RCC 7860 (cell line): ENCODE data around the gene U2SURP.

ENCODE experiments used
- DNase-seq: peaks from one replicate; pipeline ENCODE4 v3.0.0-alpha.2; 2015; ENCODE audit warnings: low spot score
- FAIRE-seq: peaks from 2 replicates; lab custom pipeline; 2012; peaks lifted over from hg19 to GRCh38; lab: Jason Lieb, UNC

Gene U2SURP

DNA sequence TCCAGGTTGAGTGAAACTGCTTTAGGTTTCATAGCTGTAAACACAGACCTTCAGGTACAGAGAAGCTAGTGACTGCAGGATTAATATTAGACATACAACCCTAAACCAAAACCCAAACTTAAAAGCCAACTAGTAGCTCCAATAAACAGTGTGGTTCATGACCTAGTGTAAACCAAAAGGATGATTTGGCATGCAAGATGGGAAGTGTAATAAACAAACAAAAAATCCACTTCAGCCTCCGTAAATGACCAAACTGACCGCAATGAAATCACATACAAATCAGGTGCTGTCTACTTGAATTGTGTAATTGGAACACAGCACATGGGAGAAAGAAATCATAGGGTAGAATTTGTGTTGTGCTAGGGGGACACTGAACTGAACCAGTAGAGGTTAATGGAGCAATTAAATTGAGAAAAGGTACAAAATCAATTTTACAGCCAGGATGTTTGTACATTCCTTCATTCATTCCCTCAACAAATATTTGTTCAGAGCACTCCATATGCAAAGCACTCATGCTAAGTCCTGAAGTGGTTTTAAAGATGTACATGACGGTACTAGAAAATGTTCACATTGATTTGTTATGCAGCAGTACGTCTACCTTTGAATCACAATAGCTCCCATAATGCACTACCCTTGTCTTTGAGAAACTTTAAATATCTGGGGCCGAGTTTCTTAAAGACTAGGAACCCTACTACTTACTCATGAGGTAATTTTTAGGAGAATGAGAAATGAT lies 96.8 kb downstream of the U2SURP start:
- FAIRE-seq: no peak
- no peak for DNase-seq

GRCh38 chr3:143099210-143099609 lies 97.8 kb downstream of the U2SURP start:
- DNase-seq: no peak
- no peak for FAIRE-seq

DNA sequence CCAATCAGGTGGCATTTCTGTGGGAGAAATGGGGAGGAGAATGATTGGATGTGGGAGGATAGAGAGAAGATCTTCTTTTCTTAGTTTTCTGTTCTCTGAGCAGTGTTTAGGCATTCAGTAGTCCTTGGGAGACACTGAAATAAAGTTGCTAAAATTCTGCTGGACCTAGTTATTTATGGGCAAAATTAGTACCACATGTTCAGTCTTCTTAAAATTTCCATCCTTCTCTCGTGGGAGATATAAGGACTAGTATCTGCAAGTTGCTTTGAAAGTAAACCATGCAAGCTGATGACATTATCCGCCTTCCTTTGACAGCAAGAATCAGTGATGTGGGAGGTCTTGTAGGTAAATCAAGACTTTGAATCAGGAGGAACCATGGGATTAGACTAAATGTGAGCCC lies 98.3 kb downstream of the U2SURP start:
- DNase-seq (no peak), FAIRE-seq (no peak)

GRCh38 chr3:143100451-143100850 lies 99.1 kb downstream of the U2SURP start:
- FAIRE-seq (no peak), DNase-seq (no peak)

DNA sequence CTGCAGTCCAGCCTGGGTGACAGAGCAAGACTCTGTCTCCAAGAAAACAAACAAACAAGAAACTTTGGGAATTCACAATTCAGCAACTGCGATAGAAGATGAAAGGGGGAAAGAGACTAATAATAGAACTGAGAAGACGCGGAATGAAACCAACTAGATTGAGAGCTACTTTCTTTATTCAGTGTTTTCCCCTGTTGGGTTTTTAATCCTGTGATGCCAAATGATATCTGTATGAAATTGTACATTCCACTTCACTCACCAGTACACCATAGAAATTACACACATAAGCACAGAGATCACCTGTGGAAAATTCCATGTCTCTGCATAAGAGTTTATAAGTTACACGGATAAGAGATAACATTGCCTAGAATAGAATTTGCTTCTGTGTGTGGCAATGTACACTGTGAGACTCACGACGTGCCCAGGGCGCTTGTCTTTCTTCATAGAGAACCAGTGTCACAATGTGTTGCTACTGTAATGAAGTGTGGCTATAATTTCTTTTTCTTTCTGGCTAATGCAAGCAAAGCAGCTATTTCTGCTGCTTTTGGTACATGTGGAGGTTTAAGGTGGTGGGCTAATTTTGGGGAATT lies 100.5 kb downstream of the U2SURP start:
- no peak for FAIRE-seq
- DNase-seq: no peak

DNA sequence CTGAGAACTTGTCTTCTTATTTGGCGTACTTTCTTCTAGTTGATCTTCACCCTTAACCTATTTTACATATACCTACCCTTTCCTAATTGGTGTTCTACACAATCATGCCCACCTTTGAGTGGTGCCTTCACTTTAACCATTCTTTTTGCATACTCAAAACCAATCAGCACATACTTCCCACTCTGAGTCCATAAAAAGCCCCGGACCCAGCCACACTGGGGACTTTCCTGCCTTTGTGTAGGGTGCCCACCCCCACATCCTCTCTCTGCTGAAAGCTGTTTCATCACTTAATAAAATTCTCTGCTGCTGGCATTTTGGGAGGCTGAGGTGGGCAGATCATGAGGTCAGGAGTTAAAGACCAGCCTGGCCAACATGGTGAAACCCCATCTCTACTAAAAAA lies 102.3 kb downstream of the U2SURP start:
- DNase-seq (no peak), FAIRE-seq (no peak)

DNA sequence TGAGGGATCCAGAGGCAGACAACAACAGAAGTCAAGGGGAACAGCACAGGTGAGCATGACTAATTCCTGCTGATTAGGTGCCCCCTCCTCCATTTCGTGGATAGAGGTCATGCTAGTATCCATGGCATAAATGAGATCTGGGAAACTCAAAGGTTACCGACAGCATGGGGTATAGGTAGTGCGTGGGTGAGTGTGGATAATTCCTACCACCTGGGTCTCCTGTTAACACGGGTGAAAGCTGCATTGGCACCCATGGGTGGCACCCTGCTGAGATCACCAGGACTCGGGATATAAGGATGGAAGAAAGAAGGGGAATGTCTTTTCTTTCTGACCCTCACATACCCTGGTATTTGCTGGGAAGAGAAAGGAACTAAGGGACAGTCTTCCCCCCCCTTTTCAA lies 103.8 kb downstream of the U2SURP start:
- no peak for FAIRE-seq
- DNase-seq: no peak

DNA sequence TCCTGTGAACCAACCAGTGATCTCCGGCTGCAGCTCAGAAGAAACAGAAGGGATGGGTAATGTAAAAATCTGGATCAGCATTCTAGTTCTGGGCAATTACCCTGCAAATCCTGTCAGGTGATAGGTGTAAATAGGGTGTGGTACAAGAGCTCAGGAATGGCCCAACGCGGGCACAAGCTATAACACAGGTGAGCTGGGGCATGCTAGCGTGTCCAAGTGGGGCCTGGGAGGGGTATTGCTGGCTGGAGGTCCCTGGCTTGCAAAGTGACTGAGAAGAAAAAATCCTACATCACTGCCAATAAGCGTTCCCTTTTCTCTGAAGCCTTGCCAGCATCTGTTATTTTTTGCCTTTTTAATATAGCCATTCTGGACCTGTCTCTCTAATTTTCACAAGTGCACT lies 108.5 kb downstream of the U2SURP start:
- FAIRE-seq (no peak), DNase-seq (no peak)
